Measurements from ENCODE around the gene FTCDNL1. TPM values are rescaled to one million over a fixed set of nuclear protein-coding genes. Genes with fewer than 3 reads are reported as not detected.

The FTCDNL1 gene
- total and polyA plus RNA-seq, 2 of the 13 experiments (the other 11 are each of a cell fraction or from before 2014, with no cell fraction given): 0.98 to 1.4 TPM

DNA sequence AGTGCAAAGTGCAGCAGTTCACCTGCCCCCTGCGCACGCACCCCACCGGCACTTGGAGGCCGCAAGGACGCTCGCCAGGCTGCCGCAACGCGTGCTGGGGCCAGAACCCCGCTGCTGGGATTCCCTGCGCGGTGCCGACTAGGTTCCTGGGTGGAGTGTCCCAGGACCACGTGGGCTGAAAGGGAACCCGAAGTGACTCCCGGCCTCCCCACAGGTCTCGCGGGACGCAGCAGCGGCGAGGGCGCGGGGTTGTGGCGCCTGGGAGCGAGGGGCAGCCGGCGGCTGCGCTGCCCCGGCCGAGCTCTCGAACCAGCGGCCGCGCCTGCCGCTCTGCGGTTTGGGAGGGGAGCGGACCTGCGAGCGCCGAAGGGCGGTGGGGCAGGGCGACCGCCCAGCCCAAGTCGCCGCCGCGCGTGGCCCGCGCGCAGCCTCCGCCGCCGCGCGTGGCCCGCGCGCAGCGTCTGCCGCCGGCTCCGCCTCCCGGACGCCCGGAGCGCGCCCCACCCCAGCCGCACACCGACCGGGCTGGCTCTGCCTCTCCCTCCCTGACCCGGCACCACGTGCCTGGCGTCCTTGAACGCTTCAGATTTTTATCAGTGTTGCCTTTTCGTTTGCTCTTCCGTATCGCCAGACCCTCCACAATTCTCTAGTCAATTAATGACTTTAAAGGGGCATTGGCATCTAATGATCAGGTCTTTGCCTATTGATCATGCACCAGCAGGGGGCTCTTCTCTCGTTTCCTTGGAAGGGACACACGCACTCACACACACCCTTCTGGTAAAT lies at the start of gene FTCDNL1 (continued):
- TF ChIP-seq, protein P1, sequence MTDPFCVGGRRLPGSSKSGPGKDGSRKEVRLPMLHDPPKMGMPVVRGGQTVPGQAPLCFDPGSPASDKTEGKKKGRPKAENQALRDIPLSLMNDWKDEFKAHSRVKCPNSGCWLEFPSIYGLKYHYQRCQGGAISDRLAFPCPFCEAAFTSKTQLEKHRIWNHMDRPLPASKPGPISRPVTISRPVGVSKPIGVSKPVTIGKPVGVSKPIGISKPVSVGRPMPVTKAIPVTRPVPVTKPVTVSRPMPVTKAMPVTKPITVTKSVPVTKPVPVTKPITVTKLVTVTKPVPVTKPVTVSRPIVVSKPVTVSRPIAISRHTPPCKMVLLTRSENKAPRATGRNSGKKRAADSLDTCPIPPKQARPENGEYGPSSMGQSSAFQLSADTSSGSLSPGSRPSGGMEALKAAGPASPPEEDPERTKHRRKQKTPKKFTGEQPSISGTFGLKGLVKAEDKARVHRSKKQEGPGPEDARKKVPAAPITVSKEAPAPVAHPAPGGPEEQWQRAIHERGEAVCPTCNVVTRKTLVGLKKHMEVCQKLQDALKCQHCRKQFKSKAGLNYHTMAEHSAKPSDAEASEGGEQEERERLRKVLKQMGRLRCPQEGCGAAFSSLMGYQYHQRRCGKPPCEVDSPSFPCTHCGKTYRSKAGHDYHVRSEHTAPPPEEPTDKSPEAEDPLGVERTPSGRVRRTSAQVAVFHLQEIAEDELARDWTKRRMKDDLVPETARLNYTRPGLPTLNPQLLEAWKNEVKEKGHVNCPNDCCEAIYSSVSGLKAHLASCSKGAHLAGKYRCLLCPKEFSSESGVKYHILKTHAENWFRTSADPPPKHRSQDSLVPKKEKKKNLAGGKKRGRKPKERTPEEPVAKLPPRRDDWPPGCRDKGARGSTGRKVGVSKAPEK (CRISPR knock-in tag; IDR thresholded peaks at IDR 0.05; ENCODE audit: borderline replicate concordance): peak; percentile 68; the same call in 1 of the 2 replicates
- TF ChIP-seq THRA (CRISPR knock-in tag; IDR thresholded peaks at IDR 0.05; ENCODE audit: borderline replicate concordance) (peak; percentile 20; the same call in 1 of the 2 replicates), ZNF230 (CRISPR knock-in tag; IDR thresholded peaks at IDR 0.05) (no peak), ZBTB14 (CRISPR knock-in tag; IDR thresholded peaks at IDR 0.05) (no peak; the same call in 1 of the 2 replicates), CENPX (CRISPR knock-in tag; IDR thresholded peaks at IDR 0.05) (no peak), PRDM15 (CRISPR knock-in tag; IDR thresholded peaks at IDR 0.05) (no peak)
- TF ChIP-seq, protein P2, sequence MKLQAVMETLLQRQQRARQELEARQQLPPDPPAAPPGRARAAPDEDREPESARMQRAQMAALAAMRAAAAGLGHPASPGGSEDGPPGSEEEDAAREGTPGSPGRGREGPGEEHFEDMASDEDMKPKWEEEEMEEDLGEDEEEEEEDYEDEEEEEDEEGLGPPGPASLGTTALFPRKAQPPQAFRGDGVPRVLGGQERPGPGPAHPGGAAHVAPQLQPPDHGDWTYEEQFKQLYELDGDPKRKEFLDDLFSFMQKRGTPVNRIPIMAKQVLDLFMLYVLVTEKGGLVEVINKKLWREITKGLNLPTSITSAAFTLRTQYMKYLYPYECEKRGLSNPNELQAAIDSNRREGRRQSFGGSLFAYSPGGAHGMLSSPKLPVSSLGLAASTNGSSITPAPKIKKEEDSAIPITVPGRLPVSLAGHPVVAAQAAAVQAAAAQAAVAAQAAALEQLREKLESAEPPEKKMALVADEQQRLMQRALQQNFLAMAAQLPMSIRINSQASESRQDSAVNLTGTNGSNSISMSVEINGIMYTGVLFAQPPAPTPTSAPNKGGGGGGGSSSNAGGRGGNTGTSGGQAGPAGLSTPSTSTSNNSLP (IDR thresholded peaks at IDR 0.05; ENCODE audit: low read depth, low read length): no peak
- TF ChIP-seq, protein P3, sequence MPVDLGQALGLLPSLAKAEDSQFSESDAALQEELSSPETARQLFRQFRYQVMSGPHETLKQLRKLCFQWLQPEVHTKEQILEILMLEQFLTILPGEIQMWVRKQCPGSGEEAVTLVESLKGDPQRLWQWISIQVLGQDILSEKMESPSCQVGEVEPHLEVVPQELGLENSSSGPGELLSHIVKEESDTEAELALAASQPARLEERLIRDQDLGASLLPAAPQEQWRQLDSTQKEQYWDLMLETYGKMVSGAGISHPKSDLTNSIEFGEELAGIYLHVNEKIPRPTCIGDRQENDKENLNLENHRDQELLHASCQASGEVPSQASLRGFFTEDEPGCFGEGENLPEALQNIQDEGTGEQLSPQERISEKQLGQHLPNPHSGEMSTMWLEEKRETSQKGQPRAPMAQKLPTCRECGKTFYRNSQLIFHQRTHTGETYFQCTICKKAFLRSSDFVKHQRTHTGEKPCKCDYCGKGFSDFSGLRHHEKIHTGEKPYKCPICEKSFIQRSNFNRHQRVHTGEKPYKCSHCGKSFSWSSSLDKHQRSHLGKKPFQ (CRISPR knock-in tag; IDR thresholded peaks at IDR 0.05; ENCODE audit: insufficient replicate concordance): no peak
